Osteocyte (in vitro differentiated cells): ENCODE data around the gene USPL1. TPM values are rescaled to one million over a fixed set of nuclear protein-coding genes. Genes with fewer than 3 reads are reported as not detected.
A peak's percentile ranks its signal among the peaks of the same experiment; 100 is the strongest.

Experiments
- DNase-seq: peaks from one replicate; pipeline ENCODE4 v3.0.0; 2021; ENCODE audit warnings: mixed read lengths; ENCODE audit not compliant: unreplicated experiment; ENCODE audit errors: extremely low spot score
- H3K27ac Mint-ChIP-seq: one replicate; pipeline ENCODE4 v1.8.0; 2021; ENCODE audit warnings: mild to moderate bottlenecking, mixed read lengths; ENCODE audit not compliant: unreplicated experiment
- H3K27me3 Mint-ChIP-seq: one replicate; pipeline ENCODE4 v1.8.0; 2021; ENCODE audit warnings: mixed read lengths; ENCODE audit not compliant: unreplicated experiment
- H3K36me3 Mint-ChIP-seq: one replicate; pipeline ENCODE4 v1.8.0; 2021; ENCODE audit warnings: mixed read lengths; ENCODE audit not compliant: unreplicated experiment
- H3K4me1 Mint-ChIP-seq: one replicate; pipeline ENCODE4 v1.8.0; 2021; ENCODE audit warnings: mixed read lengths; ENCODE audit not compliant: unreplicated experiment
- H3K4me3 Mint-ChIP-seq: one replicate; pipeline ENCODE4 v1.8.0; 2021; ENCODE audit warnings: mild to moderate bottlenecking, moderate library complexity, mixed read lengths; ENCODE audit not compliant: unreplicated experiment
- H3K9me3 Mint-ChIP-seq: one replicate; pipeline ENCODE4 v1.8.0; 2021; ENCODE audit warnings: mixed read lengths; ENCODE audit not compliant: unreplicated experiment
- CTCF ChIP-seq: fragments of 200-600 bp; sonication (generic); IDR thresholded peaks from 2 replicates; pipeline ENCODE4 v1.5.0; 2021; ENCODE audit warnings: antibody characterized with exemption, mild to moderate bottlenecking, moderate library complexity
- total RNA-seq: library from RNA; stranded (reverse); gene quantifications from 2 replicates; pipeline ENCODE4 v1.2.1, GENCODE V29; 2021

The USPL1 gene
- total RNA-seq, 1 donor from 2014 or later: 11.9 TPM

- H3K27ac Mint-ChIP-seq: no peak overlapping the region
- no peaks in the 10 kb centered on the region for H3K27me3 Mint-ChIP-seq
- DNase-seq: no peak
- H3K4me1 Mint-ChIP-seq: peaks cover 12% of the 10 kb centered on the region
- no peak for TF ChIP-seq CTCF
- no peaks in the 10 kb centered on the region for H3K9me3 Mint-ChIP-seq
- no peaks in the 10 kb centered on the region for H3K36me3 Mint-ChIP-seq
- H3K4me3 Mint-ChIP-seq: no peak overlapping the region
These were observed 1.7 kb upstream of the USPL1 start for GRCh38 chr13:30615866-30616541.

GRCh38 chr13:30616927-30617314, 799 bp upstream of the USPL1 start:
- Mint-ChIP-seq H3K4me3 (no peak overlapping the region), H3K36me3 (no peaks in the 10 kb centered on the region), H3K27me3 (no peaks in the 10 kb centered on the region), H3K9me3 (no peaks in the 10 kb centered on the region), H3K27ac (no peak overlapping the region), H3K4me1 (peaks cover 14% of the 10 kb centered on the region)
- TF ChIP-seq CTCF: no peak
- peak; percentile 85 for DNase-seq

- Mint-ChIP-seq H3K4me3 (no peak overlapping the region), H3K9me3 (no peaks in the 10 kb centered on the region), H3K27me3 (no peaks in the 10 kb centered on the region), H3K27ac (no peak overlapping the region), H3K36me3 (peaks cover 8% of the 10 kb centered on the region), H3K4me1 (peaks cover 14% of the 10 kb centered on the region)
- no peak for DNase-seq
- TF ChIP-seq CTCF: no peak
These were observed 638 bp downstream of the USPL1 start for GRCh38 chr13:30618186-30618929.

- no peak overlapping the region for H3K27ac Mint-ChIP-seq
- H3K36me3 Mint-ChIP-seq: peaks cover 10% of the 10 kb centered on the region
- no peak for DNase-seq
- H3K9me3 Mint-ChIP-seq: no peaks in the 10 kb centered on the region
- no peak overlapping the region for H3K4me3 Mint-ChIP-seq
- peaks cover 14% of the 10 kb centered on the region for H3K4me1 Mint-ChIP-seq
- TF ChIP-seq CTCF: no peak
- no peaks in the 10 kb centered on the region for H3K27me3 Mint-ChIP-seq
These were observed 1.2 kb downstream of the USPL1 start for GRCh38 chr13:30618930-30619279.

GRCh38 chr13:30619731-30620130, 2.0 kb downstream of the USPL1 start:
- Mint-ChIP-seq H3K9me3 (no peaks in the 10 kb centered on the region), H3K4me3 (peak overlapping the region; percentile 28), H3K36me3 (peaks cover 14% of the 10 kb centered on the region), H3K4me1 (peaks cover 11% of the 10 kb centered on the region), H3K27ac (no peak overlapping the region), H3K27me3 (no peaks in the 10 kb centered on the region)
- no peak for TF ChIP-seq CTCF
- DNase-seq: no peak
